Mesenchymal stem cell (in vitro differentiated cells and primary cell): ENCODE measurements around the gene IMMP2L.

Experiments used
- DNase-seq: peaks from one replicate; pipeline ENCODE4 v3.0.0-alpha.2; 2013
- H2AFZ ChIP-seq: one replicate; pipeline ENCODE4 v1.6.1; 2013; ENCODE audit warnings: low read depth, mild to moderate bottlenecking, control low read depth, inconsistent platforms, low read length, moderate library complexity
- H2AK5ac ChIP-seq: 2 replicates; pipeline ENCODE4 v1.6.1; 2013; ENCODE audit warnings: low read length, moderate library complexity, mild to moderate bottlenecking, inconsistent platforms; ENCODE audit not compliant: severe bottlenecking
- H2BK120ac ChIP-seq: one replicate; pipeline ENCODE4 v1.6.1; 2013; ENCODE audit warnings: low read depth, mild to moderate bottlenecking, inconsistent platforms, low read length, moderate library complexity
- H2BK12ac ChIP-seq, 2 experiments: one replicate each; pipeline ENCODE4 v1.6.1; 2013; ENCODE audit warnings: inconsistent platforms in 2 of 2, low read length in 2 of 2, mild to moderate bottlenecking in 2 of 2, moderate library complexity in 2 of 2, control low read depth in 1 of 2
- H2BK15ac ChIP-seq: one replicate; pipeline ENCODE4 v1.6.1; 2013; ENCODE audit warnings: mild to moderate bottlenecking, low read depth, inconsistent platforms; ENCODE audit not compliant: poor library complexity, severe bottlenecking
- H2BK5ac ChIP-seq: 2 replicates; pipeline ENCODE4 v1.6.1; 2013; ENCODE audit warnings: low read depth, mild to moderate bottlenecking, low read length, control low read depth, inconsistent platforms; ENCODE audit not compliant: poor library complexity, severe bottlenecking
- H3K14ac ChIP-seq, 2 experiments: one replicate each; pipeline ENCODE4 v1.6.1; 2013; ENCODE audit warnings: inconsistent platforms in 2 of 2, low read length in 2 of 2, control low read depth in 1 of 2, mild to moderate bottlenecking in 1 of 2, moderate library complexity in 1 of 2
- H3K18ac ChIP-seq, 2 experiments: one replicate each; pipeline ENCODE4 v1.6.1; 2013; ENCODE audit warnings: inconsistent platforms in 2 of 2, low read length in 2 of 2, control low read depth in 1 of 2, low read depth in 1 of 2, mild to moderate bottlenecking in 1 of 2
- H3K23ac ChIP-seq, 2 experiments: one replicate each; pipeline ENCODE4 v1.6.1; 2013; ENCODE audit warnings: inconsistent platforms in 2 of 2, low read length in 2 of 2, mild to moderate bottlenecking in 2 of 2, moderate library complexity in 2 of 2, control low read depth in 1 of 2
- H3K27ac ChIP-seq: 2 replicates; pipeline ENCODE4 v1.5.1; 2013; ENCODE audit warnings: mild to moderate bottlenecking, moderate library complexity, low read length, control low read depth, inconsistent platforms; ENCODE audit not compliant: poor library complexity, severe bottlenecking
- H3K27me3 ChIP-seq, 2 experiments: 2 replicates each; pipeline versions ENCODE4 v1.6.1 to v1.7.0; 2013; ENCODE audit warnings: low read length in 2 of 2, mild to moderate bottlenecking in 2 of 2, moderate library complexity in 2 of 2, control low read depth in 1 of 2, inconsistent platforms in 1 of 2; ENCODE audit not compliant: control insufficient read depth in 1 of 2, insufficient read depth in 1 of 2
- H3K36me3 ChIP-seq, 2 experiments: 2 replicates each; pipeline versions ENCODE4 v1.6.1 to v1.7.0; 2013; ENCODE audit warnings: low read length in 2 of 2, control low read depth in 1 of 2, inconsistent platforms in 1 of 2, low read depth in 1 of 2, mild to moderate bottlenecking in 1 of 2; ENCODE audit not compliant: insufficient read depth in 2 of 2, control insufficient read depth in 1 of 2
- H3K4ac ChIP-seq, 2 experiments: one replicate each; pipeline ENCODE4 v1.6.1; 2013; ENCODE audit warnings: inconsistent platforms in 2 of 2, low read length in 2 of 2, mild to moderate bottlenecking in 2 of 2, moderate library complexity in 2 of 2, control low read depth in 1 of 2, low read depth in 1 of 2
- H3K4me1 ChIP-seq: 2 replicates; pipeline ENCODE4 v1.6.1; 2013; ENCODE audit warnings: low read depth, low read length, control low read depth; ENCODE audit not compliant: control insufficient read depth, insufficient read depth
- H3K4me2 ChIP-seq: 2 replicates; pipeline ENCODE4 v1.6.1; 2013; ENCODE audit warnings: low read length, mild to moderate bottlenecking, inconsistent platforms; ENCODE audit not compliant: poor library complexity, severe bottlenecking
- H3K4me3 ChIP-seq, 2 experiments: 2 replicates each; pipeline versions ENCODE4 v1.5.1 to v1.7.0; 2013; ENCODE audit warnings: low read length in 2 of 2, mild to moderate bottlenecking in 2 of 2, control low read depth in 1 of 2, low read depth in 1 of 2; ENCODE audit not compliant: insufficient read depth in 1 of 2
- H3K79me1 ChIP-seq: replicated peaks from 2 replicates; pipeline ENCODE4 v1.6.1; 2013; ENCODE audit warnings: mild to moderate bottlenecking, control low read depth, low read length, inconsistent platforms; ENCODE audit not compliant: poor library complexity, severe bottlenecking
- H3K9ac ChIP-seq: 2 replicates; pipeline ENCODE4 v1.7.0; 2013; ENCODE audit warnings: mild to moderate bottlenecking, low read length, moderate library complexity
- H3K9me3 ChIP-seq: 2 replicates; pipeline ENCODE4 v1.7.0; 2013; ENCODE audit warnings: mild to moderate bottlenecking, low read length; ENCODE audit not compliant: control insufficient read depth
- H4K8ac ChIP-seq: one replicate; pipeline ENCODE4 v1.6.1; 2013; ENCODE audit warnings: inconsistent platforms, mild to moderate bottlenecking, low read length, moderate library complexity
- H4K91ac ChIP-seq: one replicate; pipeline ENCODE4 v1.6.1; 2013; ENCODE audit warnings: mild to moderate bottlenecking, low read length, inconsistent platforms
- WGBS: methylation state at CpG from one replicate; pipeline ENCODE4 v1.1.7; 2013; ENCODE audit warnings: mixed read lengths; 5-methylcytosine and 5-hydroxymethylcytosine counted together

Gene IMMP2L

DNA sequence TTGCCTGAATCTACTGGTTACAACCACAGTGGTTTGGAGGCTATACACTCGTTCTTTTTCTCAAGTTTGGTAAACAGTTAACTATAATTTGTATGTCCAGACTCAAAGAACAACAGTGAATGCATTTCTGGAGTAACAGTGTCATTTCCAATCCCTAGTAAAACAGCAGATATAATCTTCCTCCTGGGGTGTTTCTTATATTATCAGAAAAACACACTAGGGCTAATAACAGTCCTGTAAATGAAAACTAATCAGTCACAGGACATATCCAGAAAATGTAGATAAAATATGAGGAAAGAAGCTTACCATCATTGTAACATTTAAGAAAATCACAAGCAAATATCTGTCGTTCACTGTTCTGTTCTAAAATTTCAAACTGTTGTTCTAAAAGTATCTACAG, 388.8 kb downstream of the IMMP2L start:
- peaks cover under 1% of the 10 kb centered on the region for H3K9me3 ChIP-seq
- no peak overlapping the region for H2BK12ac ChIP-seq
- no peaks in the 10 kb centered on the region for H3K4me1 ChIP-seq
- no peaks in the 10 kb centered on the region for H3K79me1 ChIP-seq
- no peak overlapping the region for H3K4ac ChIP-seq
- no peak overlapping the region for H2BK15ac ChIP-seq
- no peak overlapping the region for H4K91ac ChIP-seq
- no peak overlapping the region for H3K18ac ChIP-seq
- no peak overlapping the region for H4K8ac ChIP-seq
- no peaks in the 10 kb centered on the region for H3K36me3 ChIP-seq
- no peak overlapping the region for H2BK120ac ChIP-seq
- DNase-seq, result no peak
- no peak overlapping the region for H2AFZ ChIP-seq
- 90% methylated on average over 2 of the region's 2 CpGs for WGBS
- no peak overlapping the region for H3K23ac ChIP-seq
- no peak overlapping the region for H3K9ac ChIP-seq
- H3K4me3 ChIP-seq, result no peak overlapping the region
- no peak overlapping the region for H2AK5ac ChIP-seq
- no peaks in the 10 kb centered on the region for H3K27me3 ChIP-seq
- no peak overlapping the region for H3K4me2 ChIP-seq
- H2BK5ac ChIP-seq, result no peak overlapping the region
- H3K27ac ChIP-seq, result no peak overlapping the region
- no peak overlapping the region for H3K14ac ChIP-seq

DNA sequence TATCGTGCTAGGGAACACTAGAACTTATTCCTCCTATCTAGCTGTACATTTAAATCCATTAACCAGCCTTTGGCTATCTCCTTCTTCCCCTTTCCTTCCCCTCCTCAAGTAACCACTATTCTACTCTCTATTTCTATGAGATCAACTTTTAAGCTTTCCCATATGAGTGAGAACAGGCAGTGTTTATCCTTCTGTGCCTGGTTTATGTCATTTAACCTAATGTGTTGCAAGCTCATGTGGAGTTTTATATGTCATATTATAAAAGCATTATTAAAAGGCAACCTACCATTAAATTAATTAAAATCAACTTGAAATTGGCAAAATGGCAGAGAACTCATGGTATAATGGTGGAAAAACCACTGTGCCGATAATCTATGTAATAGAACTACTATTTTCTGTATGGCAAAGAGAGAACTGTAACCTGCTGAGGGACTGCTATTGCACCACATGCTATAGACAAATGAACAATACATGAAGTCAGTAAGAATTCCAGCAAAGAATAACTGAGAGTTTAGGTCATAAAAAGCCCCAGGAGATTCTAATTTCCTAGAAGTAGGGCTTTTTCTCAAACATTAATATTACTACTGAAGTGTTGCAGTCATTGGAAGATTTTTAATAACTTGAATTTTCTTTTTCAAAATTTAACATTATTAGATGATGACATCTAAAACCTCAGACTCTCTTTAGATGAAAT, 389.6 kb downstream of the IMMP2L start:
- Histone ChIP-seq H3K27ac (no peak overlapping the region), H3K14ac (no peak overlapping the region), H3K4ac (no peak overlapping the region), H2AK5ac (no peak overlapping the region), H2BK120ac (no peak overlapping the region), H3K4me2 (no peak overlapping the region), H3K23ac (no peak overlapping the region), H3K36me3 (no peaks in the 10 kb centered on the region), H4K91ac (no peak overlapping the region), H2BK5ac (no peak overlapping the region), H3K79me1 (no peaks in the 10 kb centered on the region), H3K9ac (no peak overlapping the region), H3K4me1 (no peaks in the 10 kb centered on the region), H3K4me3 (no peak overlapping the region), H2AFZ (no peak overlapping the region), H3K27me3 (no peaks in the 10 kb centered on the region), H2BK12ac (no peak overlapping the region), H2BK15ac (no peak overlapping the region), H3K9me3 (no peaks in the 10 kb centered on the region), H3K18ac (no peak overlapping the region), H4K8ac (no peak overlapping the region)
- DNase-seq, result peak; percentile 47
- WGBS, result 77% methylated on average over 1 of the region's 2 CpGs

DNA sequence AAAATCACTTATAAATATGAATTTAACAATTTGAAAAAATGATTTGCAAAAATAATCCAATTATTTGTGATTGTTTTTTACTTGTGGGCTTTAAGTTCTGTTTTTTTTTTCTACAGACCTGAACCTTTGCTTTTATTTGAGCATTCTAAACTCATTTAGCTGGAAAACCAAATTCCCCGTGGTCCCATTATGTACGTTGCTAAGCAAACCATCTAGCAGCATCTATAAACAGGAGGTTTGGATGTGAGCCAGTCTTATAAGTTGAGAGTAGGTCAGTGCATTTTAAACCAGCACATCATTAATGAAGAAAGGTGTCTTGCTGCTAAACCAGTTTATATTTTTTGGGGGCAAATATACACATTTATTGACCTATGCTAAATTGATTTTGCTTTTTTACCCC, 394.1 kb downstream of the IMMP2L start:
- no peak overlapping the region for H4K8ac ChIP-seq
- H3K4me3 ChIP-seq, result no peak overlapping the region
- no peaks in the 10 kb centered on the region for H3K4me1 ChIP-seq
- H3K23ac ChIP-seq, result no peak overlapping the region
- no peak overlapping the region for H3K18ac ChIP-seq
- H3K14ac ChIP-seq, result no peak overlapping the region
- H3K4me2 ChIP-seq, result no peak overlapping the region
- no peak overlapping the region for H3K27ac ChIP-seq
- no peak overlapping the region for H2AFZ ChIP-seq
- H3K79me1 ChIP-seq, result no peaks in the 10 kb centered on the region
- H3K9ac ChIP-seq, result no peak overlapping the region
- H4K91ac ChIP-seq, result no peak overlapping the region
- 33% methylated on average over 1 of the region's 2 CpGs for WGBS
- no peak overlapping the region for H2BK120ac ChIP-seq
- H2BK5ac ChIP-seq, result no peak overlapping the region
- no peak overlapping the region for H2BK15ac ChIP-seq
- no peaks in the 10 kb centered on the region for H3K27me3 ChIP-seq
- no peak overlapping the region for H3K4ac ChIP-seq
- H3K9me3 ChIP-seq, result no peaks in the 10 kb centered on the region
- H2BK12ac ChIP-seq, result no peak overlapping the region
- H3K36me3 ChIP-seq, result no peaks in the 10 kb centered on the region
- H2AK5ac ChIP-seq, result no peak overlapping the region
- DNase-seq, result peak; percentile 78

DNA sequence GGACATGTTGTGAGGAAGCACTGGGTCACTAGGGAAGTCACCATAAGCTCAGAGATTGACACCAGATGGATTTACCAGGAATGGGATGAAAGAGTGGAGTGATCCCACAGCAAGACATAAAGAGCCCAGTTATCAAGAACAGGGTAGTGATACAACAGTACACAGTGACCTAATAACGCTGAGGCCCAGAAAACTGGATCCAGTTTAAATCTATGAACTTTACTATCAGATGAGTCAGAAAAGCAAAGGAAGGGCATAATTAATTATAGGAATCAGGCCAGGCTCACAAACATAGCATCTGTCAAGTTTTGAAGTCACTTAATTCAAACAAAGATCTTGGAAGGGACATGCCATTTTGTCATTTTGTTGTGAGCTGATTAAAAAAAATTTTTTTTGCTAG, 397.9 kb downstream of the IMMP2L start:
- Histone ChIP-seq H2AFZ (no peak overlapping the region), H3K79me1 (peaks cover 2% of the 10 kb centered on the region), H3K9me3 (no peaks in the 10 kb centered on the region), H2BK120ac (no peak overlapping the region), H2AK5ac (no peak overlapping the region), H3K4me1 (no peaks in the 10 kb centered on the region), H2BK12ac (no peak overlapping the region), H3K23ac (no peak overlapping the region), H3K27ac (no peak overlapping the region), H4K8ac (no peak overlapping the region), H3K27me3 (no peaks in the 10 kb centered on the region), H3K4ac (no peak overlapping the region), H2BK15ac (no peak overlapping the region), H3K18ac (peak overlapping the region in 1 of 2 experiments; percentile 21), H3K4me3 (no peak overlapping the region), H3K4me2 (no peak overlapping the region), H4K91ac (no peak overlapping the region), H3K36me3 (no peaks in the 10 kb centered on the region), H3K14ac (no peak overlapping the region), H2BK5ac (no peak overlapping the region), H3K9ac (no peak overlapping the region)
- no peak for DNase-seq
- WGBS, result no CpG with 5 or more reads among the region's 1 CpG
